K562 (cell line): ENCODE data around the gene MCRS1. TPM values are rescaled to one million over a fixed set of nuclear protein-coding genes. Genes with fewer than 3 reads are reported as not detected.

ENCODE experiments used
- polyA plus RNA-seq, 8 experiments: library from polyadenylated mRNA; depleted of rRNA in 4 of 8; stranded (reverse) in 5 of 8; unstranded in 3 of 8; fragments of >200 nt; fragmentation: Nextera tagmentation in 2 of 8; fragmentation: Illumina TruSeq in 1 of 8; extraction: Ambion mirVana in 2 of 8; extraction: Trizol in 1 of 8; gene quantifications; 2 replicates each; pipeline versions ENCODE4 v1.2.1 to v1.2.3, GENCODE V29; 2011 to 2014; ENCODE audit warnings: inconsistent platforms in 1 of 8, missing spikeins in 1 of 8
- small RNA-seq: library from RNA; depleted of rRNA; stranded (forward); fragments of <200 nt; gene quantifications from one replicate; pipeline ENCODE3, GENCODE V24; 2014
- total RNA-seq, 7 experiments: library from RNA; depleted of rRNA in 6 of 7; stranded (reverse); fragments of >200 nt in 6 of 7; fragmentation: Illumina TruSeq in 2 of 7; extraction: Trizol in 2 of 7; gene quantifications; 2 replicates each; pipeline versions ENCODE4 v1.2.1 to v1.2.3, GENCODE V29; 2011 to 2021; ENCODE audit warnings: low replicate concordance in 1 of 7

Gene MCRS1
- total and polyA plus RNA-seq, 9 of the 15 experiments (the other 6 are each of a cell fraction or from before 2014, with no cell fraction given): 50.0 to 100 (median 73.2) TPM

Small RNA genes lying within 50 kb of the gene (small RNA-seq; reads per million reads assigned to genes)
- gene POLR2KP1: not detected
- not detected for gene RNU6-834P

Other genes starting within 250 kb of the MCRS1 start
Only the 7 nearest of the 9 such genes appear.
- gene DNAJC22, start 221.3 kb downstream of the MCRS1 start, total RNA-seq (2014; rRNA removed): 0.50 and 0.69 TPM in 2 replicates
- 0.47 and 0.99 TPM in 2 replicates for gene DNAJC22, start 221.3 kb downstream of the MCRS1 start, total RNA-seq (2014; rRNA removed; fragmentation: Illumina TruSeq; extraction: Trizol)
- gene DNAJC22, start 221.3 kb downstream of the MCRS1 start, total RNA-seq (2015; rRNA removed; fragmentation: Illumina TruSeq; extraction: Trizol): 0.40 and 0.45 TPM in 2 replicates
- gene DNAJC22, start 221.3 kb downstream of the MCRS1 start, total RNA-seq (2021): 0.62 and 0.69 TPM in 2 replicates
- 0.83 and 1.2 TPM in 2 replicates for gene DNAJC22, start 221.3 kb downstream of the MCRS1 start, polyA plus RNA-seq (2011; rRNA removed)
- gene DNAJC22, start 221.3 kb downstream of the MCRS1 start, polyA plus RNA-seq (2014; fragmentation: Illumina TruSeq; extraction: Trizol): 0.36 and 0.61 TPM in 2 replicates
- under 1 TPM; 0.10 to 0.15 TPM for gene DNAJC22, start 221.3 kb downstream of the MCRS1 start, polyA plus RNA-seq (2014; fragmentation: Nextera tagmentation; extraction: Ambion mirVana)
- 0.36 and 0.98 TPM in 2 replicates for gene DNAJC22, start 221.3 kb downstream of the MCRS1 start, polyA plus RNA-seq (2014; rRNA removed)
- gene SPATS2, start 200.7 kb downstream of the MCRS1 start, total RNA-seq (2014; rRNA removed): 9.7 and 12.5 TPM in 2 replicates
- 18.3 and 20.3 TPM in 2 replicates for gene SPATS2, start 200.7 kb downstream of the MCRS1 start, total RNA-seq (2014; rRNA removed; fragmentation: Illumina TruSeq; extraction: Trizol)
- gene SPATS2, start 200.7 kb downstream of the MCRS1 start, total RNA-seq (2015; rRNA removed; fragmentation: Illumina TruSeq; extraction: Trizol): 17.8 and 17.9 TPM in 2 replicates
- 14.6 and 16.3 TPM in 2 replicates for gene SPATS2, start 200.7 kb downstream of the MCRS1 start, total RNA-seq (2021)
- gene SPATS2, start 200.7 kb downstream of the MCRS1 start, polyA plus RNA-seq (2011; rRNA removed): 30.0 and 48.2 TPM in 2 replicates
- 22.6 and 25.3 TPM in 2 replicates for gene SPATS2, start 200.7 kb downstream of the MCRS1 start, polyA plus RNA-seq (2014; fragmentation: Illumina TruSeq; extraction: Trizol)
- gene SPATS2, start 200.7 kb downstream of the MCRS1 start, polyA plus RNA-seq (2014; fragmentation: Nextera tagmentation; extraction: Ambion mirVana): 1 to 10 TPM; 5.4 to 8.7 TPM
- 14.9 and 17.5 TPM in 2 replicates for gene SPATS2, start 200.7 kb downstream of the MCRS1 start, polyA plus RNA-seq (2014; rRNA removed)
- 0.08 TPM in 1 of 2 replicates, not detected in the other for gene KCNH3, start 29.1 kb downstream of the MCRS1 start, total RNA-seq (2014; rRNA removed)
- not detected in 2 replicates for gene KCNH3, start 29.1 kb downstream of the MCRS1 start, total RNA-seq (2014; rRNA removed; fragmentation: Illumina TruSeq; extraction: Trizol)
- not detected in 2 replicates for gene KCNH3, start 29.1 kb downstream of the MCRS1 start, total RNA-seq (2015; rRNA removed; fragmentation: Illumina TruSeq; extraction: Trizol)
- gene KCNH3, start 29.1 kb downstream of the MCRS1 start, total RNA-seq (2021): 0.09 and 0.29 TPM in 2 replicates
- 0.01 and 0.04 TPM in 2 replicates for gene KCNH3, start 29.1 kb downstream of the MCRS1 start, polyA plus RNA-seq (2011; rRNA removed)
- gene KCNH3, start 29.1 kb downstream of the MCRS1 start, polyA plus RNA-seq (2014; fragmentation: Illumina TruSeq; extraction: Trizol): not detected in 2 replicates
- not detected for gene KCNH3, start 29.1 kb downstream of the MCRS1 start, polyA plus RNA-seq (2014; fragmentation: Nextera tagmentation; extraction: Ambion mirVana)
- 0.09 TPM in 1 of 2 replicates, not detected in the other for gene KCNH3, start 29.1 kb downstream of the MCRS1 start, polyA plus RNA-seq (2014; rRNA removed)
- 0.12 and 0.23 TPM in 2 replicates for gene FAM186B, start 37.5 kb upstream of the MCRS1 start, total RNA-seq (2014; rRNA removed)
- gene FAM186B, start 37.5 kb upstream of the MCRS1 start, total RNA-seq (2014; rRNA removed; fragmentation: Illumina TruSeq; extraction: Trizol): 0.15 and 0.16 TPM in 2 replicates
- gene FAM186B, start 37.5 kb upstream of the MCRS1 start, total RNA-seq (2015; rRNA removed; fragmentation: Illumina TruSeq; extraction: Trizol): 0.14 and 0.19 TPM in 2 replicates
- gene FAM186B, start 37.5 kb upstream of the MCRS1 start, total RNA-seq (2021): 0.18 TPM in 2 replicates
- gene FAM186B, start 37.5 kb upstream of the MCRS1 start, polyA plus RNA-seq (2011; rRNA removed): 0.07 and 0.15 TPM in 2 replicates
- gene FAM186B, start 37.5 kb upstream of the MCRS1 start, polyA plus RNA-seq (2014; fragmentation: Illumina TruSeq; extraction: Trizol): 0.18 and 0.22 TPM in 2 replicates
- under 1 TPM; 0.10 to 0.42 TPM for gene FAM186B, start 37.5 kb upstream of the MCRS1 start, polyA plus RNA-seq (2014; fragmentation: Nextera tagmentation; extraction: Ambion mirVana)
- 0.08 and 0.20 TPM in 2 replicates for gene FAM186B, start 37.5 kb upstream of the MCRS1 start, polyA plus RNA-seq (2014; rRNA removed)
- 5.7 and 7.1 TPM in 2 replicates for gene PRPF40B, start 55.4 kb upstream of the MCRS1 start, total RNA-seq (2014; rRNA removed)
- 5.0 and 5.8 TPM in 2 replicates for gene PRPF40B, start 55.4 kb upstream of the MCRS1 start, total RNA-seq (2014; rRNA removed; fragmentation: Illumina TruSeq; extraction: Trizol)
- gene PRPF40B, start 55.4 kb upstream of the MCRS1 start, total RNA-seq (2015; rRNA removed; fragmentation: Illumina TruSeq; extraction: Trizol): 4.8 TPM in 2 replicates
- 8.5 and 10.6 TPM in 2 replicates for gene PRPF40B, start 55.4 kb upstream of the MCRS1 start, total RNA-seq (2021)
- gene PRPF40B, start 55.4 kb upstream of the MCRS1 start, polyA plus RNA-seq (2011; rRNA removed): 4.5 and 5.2 TPM in 2 replicates
- gene PRPF40B, start 55.4 kb upstream of the MCRS1 start, polyA plus RNA-seq (2014; fragmentation: Illumina TruSeq; extraction: Trizol): 4.6 and 5.1 TPM in 2 replicates
- under 1 TPM; 0.55 to 0.85 TPM for gene PRPF40B, start 55.4 kb upstream of the MCRS1 start, polyA plus RNA-seq (2014; fragmentation: Nextera tagmentation; extraction: Ambion mirVana)
- 7.8 and 10.0 TPM in 2 replicates for gene PRPF40B, start 55.4 kb upstream of the MCRS1 start, polyA plus RNA-seq (2014; rRNA removed)
- gene FMNL3, start 139.3 kb upstream of the MCRS1 start, total RNA-seq (2014; rRNA removed): 8.8 and 9.5 TPM in 2 replicates
- 6.8 and 7.9 TPM in 2 replicates for gene FMNL3, start 139.3 kb upstream of the MCRS1 start, total RNA-seq (2014; rRNA removed; fragmentation: Illumina TruSeq; extraction: Trizol)
- gene FMNL3, start 139.3 kb upstream of the MCRS1 start, total RNA-seq (2015; rRNA removed; fragmentation: Illumina TruSeq; extraction: Trizol): 6.4 and 7.1 TPM in 2 replicates
- 11.1 and 14.4 TPM in 2 replicates for gene FMNL3, start 139.3 kb upstream of the MCRS1 start, total RNA-seq (2021)
- 6.9 and 7.0 TPM in 2 replicates for gene FMNL3, start 139.3 kb upstream of the MCRS1 start, polyA plus RNA-seq (2011; rRNA removed)
- gene FMNL3, start 139.3 kb upstream of the MCRS1 start, polyA plus RNA-seq (2014; fragmentation: Illumina TruSeq; extraction: Trizol): 6.7 and 7.7 TPM in 2 replicates
- gene FMNL3, start 139.3 kb upstream of the MCRS1 start, polyA plus RNA-seq (2014; fragmentation: Nextera tagmentation; extraction: Ambion mirVana): under 1 TPM; 0.49 to 0.53 TPM
- 5.4 and 7.4 TPM in 2 replicates for gene FMNL3, start 139.3 kb upstream of the MCRS1 start, polyA plus RNA-seq (2014; rRNA removed)
- 147 and 188 TPM in 2 replicates for gene TMBIM6, start 173.4 kb upstream of the MCRS1 start, total RNA-seq (2014; rRNA removed)
- 268 and 290 TPM in 2 replicates for gene TMBIM6, start 173.4 kb upstream of the MCRS1 start, total RNA-seq (2014; rRNA removed; fragmentation: Illumina TruSeq; extraction: Trizol)
- 247 and 254 TPM in 2 replicates for gene TMBIM6, start 173.4 kb upstream of the MCRS1 start, total RNA-seq (2015; rRNA removed; fragmentation: Illumina TruSeq; extraction: Trizol)
- gene TMBIM6, start 173.4 kb upstream of the MCRS1 start, total RNA-seq (2021): 322 and 355 TPM in 2 replicates
- 357 and 403 TPM in 2 replicates for gene TMBIM6, start 173.4 kb upstream of the MCRS1 start, polyA plus RNA-seq (2011; rRNA removed)
- 325 and 352 TPM in 2 replicates for gene TMBIM6, start 173.4 kb upstream of the MCRS1 start, polyA plus RNA-seq (2014; fragmentation: Illumina TruSeq; extraction: Trizol)
- 1,000 to 10,000 TPM; 1,205 to 1,288 TPM for gene TMBIM6, start 173.4 kb upstream of the MCRS1 start, polyA plus RNA-seq (2014; fragmentation: Nextera tagmentation; extraction: Ambion mirVana)
- gene TMBIM6, start 173.4 kb upstream of the MCRS1 start, polyA plus RNA-seq (2014; rRNA removed): 197 and 209 TPM in 2 replicates